HG03139 (cell line): ENCODE results near the gene KNCN.
A peak's percentile ranks its signal among the peaks of the same experiment; 100 is the strongest.

Experiments
- ATAC-seq: cut with Tn5 transposase; IDR thresholded peaks from one replicate; pipeline ENCODE4 v1.9.1; 2021; ENCODE audit not compliant: unreplicated experiment

The KNCN gene

GRCh38 chr1:46544561-46545240, 6.7 kb downstream of the KNCN start:
- no peak for ATAC-seq

- no peak for ATAC-seq
Measured at GRCh38 chr1:46543761-46544560, 7.5 kb downstream of the KNCN start.

GRCh38 chr1:46543382-46543760, 8.1 kb downstream of the KNCN start:
- ATAC-seq, result no peak

- no peak for ATAC-seq
Measured at GRCh38 chr1:46539972-46540371, 11.5 kb downstream of the KNCN start.

GRCh38 chr1:46538147-46538546, 13.3 kb downstream of the KNCN start:
- no peak for ATAC-seq

- no peak for ATAC-seq
Measured at GRCh38 chr1:46537651-46538050, 13.8 kb downstream of the KNCN start.

- no peak for ATAC-seq
Measured at GRCh38 chr1:46536527-46536926, 14.9 kb downstream of the KNCN start.

GRCh38 chr1:46535063-46535462, 16.4 kb downstream of the KNCN start:
- no peak for ATAC-seq

- peak; percentile 36 for ATAC-seq
Measured at GRCh38 chr1:46533179-46533864, 18.1 kb downstream of the KNCN start.

GRCh38 chr1:46532498-46533178, 18.8 kb downstream of the KNCN start:
- ATAC-seq, result peak; percentile 50

- ATAC-seq, result no peak
Measured at GRCh38 chr1:46532095-46532494, 19.4 kb downstream of the KNCN start.

- ATAC-seq, result no peak
Measured at GRCh38 chr1:46530791-46531409, 20.5 kb downstream of the KNCN start.

GRCh38 chr1:46530311-46530710, 21.1 kb downstream of the KNCN start:
- no peak for ATAC-seq

- ATAC-seq, result no peak
Measured at GRCh38 chr1:46529031-46529630, 22.3 kb downstream of the KNCN start.

GRCh38 chr1:46528297-46528955, 23.0 kb downstream of the KNCN start:
- ATAC-seq, result no peak

GRCh38 chr1:46527474-46528296, 23.8 kb downstream of the KNCN start:
- no peak for ATAC-seq

GRCh38 chr1:46526691-46527291, 24.7 kb downstream of the KNCN start:
- no peak for ATAC-seq

GRCh38 chr1:46526013-46526690, 25.3 kb downstream of the KNCN start:
- no peak for ATAC-seq
